NCI-H187 (cell line): ENCODE measurements around the gene LANCL1.
"Not testable (repeated sequence)": the region's sequence is repeated elsewhere in the genome, so short reads cannot be mapped to it uniquely, and the experiment has no call there.

Experiments
- DNase-seq, 2 experiments: peaks; one replicate each; lab custom pipeline; 2025; lab: John Stamatoyannopoulos, UW

The LANCL1 gene

GRCh38 chr2:210459407-210459806 is 17.2 kb downstream of the LANCL1 start:
- DNase-seq, result no peak

GRCh38 chr2:210458395-210458794 is 18.2 kb downstream of the LANCL1 start:
- no peak for DNase-seq

- no peak for DNase-seq
Measured at GRCh38 chr2:210456571-210456970, 20.0 kb downstream of the LANCL1 start.

GRCh38 chr2:210454336-210454735 is 22.2 kb downstream of the LANCL1 start:
- DNase-seq, result no peak

- DNase-seq, result no peak
Measured at GRCh38 chr2:210452194-210452593, 24.4 kb downstream of the LANCL1 start.

GRCh38 chr2:210450942-210451341 is 25.6 kb downstream of the LANCL1 start:
- not testable (repeated sequence) for DNase-seq

GRCh38 chr2:210445732-210446131 is 30.8 kb downstream of the LANCL1 start:
- no peak for DNase-seq

- no peak for DNase-seq
Measured at GRCh38 chr2:210445116-210445707, 31.3 kb downstream of the LANCL1 start.

GRCh38 chr2:210443527-210443926 is 33.0 kb downstream of the LANCL1 start:
- DNase-seq, result no peak

- DNase-seq, result no peak
Measured at GRCh38 chr2:210442878-210443277, 33.7 kb downstream of the LANCL1 start.

- no peak for DNase-seq
Measured at GRCh38 chr2:210442457-210442856, 34.1 kb downstream of the LANCL1 start.

- DNase-seq, result peak; percentile 9 to 10
Measured at GRCh38 chr2:210440206-210440605, 36.4 kb downstream of the LANCL1 start.

- DNase-seq, result no peak
Measured at GRCh38 chr2:210435439-210435838, 41.1 kb downstream of the LANCL1 start.

- no peak for DNase-seq
Measured at GRCh38 chr2:210432633-210433032, 43.9 kb downstream of the LANCL1 start.

GRCh38 chr2:210429403-210430137 is 47.0 kb downstream of the LANCL1 start:
- DNase-seq, result no peak

GRCh38 chr2:210428393-210429179 is 48.0 kb downstream of the LANCL1 start:
- DNase-seq, result no peak

- DNase-seq, result not testable (repeated sequence)
Measured at GRCh38 chr2:210427309-210427708, 49.2 kb downstream of the LANCL1 start.

- DNase-seq, result no peak
Measured at GRCh38 chr2:210422366-210422765, 54.2 kb downstream of the LANCL1 start.

- DNase-seq, result no peak
Measured at GRCh38 chr2:210421916-210422315, 54.6 kb downstream of the LANCL1 start.

- no peak for DNase-seq
Measured at GRCh38 chr2:210412660-210413059, 63.9 kb downstream of the LANCL1 start.

GRCh38 chr2:210410542-210410941 is 66.0 kb downstream of the LANCL1 start:
- no peak for DNase-seq

GRCh38 chr2:210399440-210400041 is 77.0 kb downstream of the LANCL1 start:
- no peak for DNase-seq

GRCh38 chr2:210392469-210392881 is 84.1 kb downstream of the LANCL1 start:
- no peak for DNase-seq
